Liver (tissue), 9 donors: ENCODE results near the gene NAA10. TPM values are rescaled to one million over a fixed set of nuclear protein-coding genes. Genes with fewer than 3 reads are reported as not detected.

ENCODE experiments used
- DNase-seq: peaks from one replicate; pipeline ENCODE4 v3.0.0-alpha.2; 2017; ENCODE audit warnings: low spot score
- H3K27ac ChIP-seq, 2 donors: one replicate each; pipeline ENCODE4 v1.7.0; 2013; ENCODE audit warnings: inconsistent platforms in 2 of 2, low read length in 2 of 2, control low read depth in 1 of 2, low read depth in 1 of 2, mild to moderate bottlenecking in 1 of 2
- H3K27me3 ChIP-seq, 4 donors: one replicate each; pipeline versions ENCODE4 v1.6.1 to v1.7.0; 2013; ENCODE audit warnings: low read length in 3 of 4, inconsistent platforms in 1 of 4, mild to moderate bottlenecking in 1 of 4, moderate library complexity in 1 of 4; ENCODE audit not compliant: control insufficient read depth in 4 of 4, insufficient read depth in 4 of 4
- H3K36me3 ChIP-seq, 4 donors: one replicate each; pipeline versions ENCODE4 v1.6.1 to v1.7.0; 2013; ENCODE audit warnings: low read length in 3 of 4, mild to moderate bottlenecking in 3 of 4, low read depth in 1 of 4, moderate library complexity in 1 of 4; ENCODE audit not compliant: control insufficient read depth in 4 of 4, insufficient read depth in 3 of 4
- H3K4me1 ChIP-seq, 4 donors: one replicate each; pipeline versions ENCODE4 v1.6.1 to v1.7.0; 2013; ENCODE audit warnings: low read length in 3 of 4, mild to moderate bottlenecking in 3 of 4, moderate library complexity in 1 of 4; ENCODE audit not compliant: control insufficient read depth in 4 of 4, insufficient read depth in 4 of 4
- H3K4me3 ChIP-seq, 3 donors: one replicate each; pipeline versions ENCODE4 v1.6.1 to v1.7.0; 2013; ENCODE audit warnings: low read length in 3 of 3, control low read depth in 1 of 3, low read depth in 1 of 3, mild to moderate bottlenecking in 1 of 3
- H3K9ac ChIP-seq, 2 donors: one replicate each; pipeline ENCODE4 v1.7.0; 2013; ENCODE audit warnings: low read length in 2 of 2, mild to moderate bottlenecking in 2 of 2, moderate library complexity in 2 of 2, control low read depth in 1 of 2, low read depth in 1 of 2
- H3K9me3 ChIP-seq, 4 donors: one replicate each; pipeline versions ENCODE4 v1.6.1 to v1.7.0; 2013; ENCODE audit warnings: low read length in 3 of 4; ENCODE audit not compliant: control insufficient read depth in 4 of 4
- ATF3 ChIP-seq: IDR thresholded peaks from 2 replicates; pipeline ENCODE4 v1.6.1; 2016; ENCODE audit warnings: antibody characterized with exemption
- CTCF ChIP-seq: fragments of 150-350 bp; IDR thresholded peaks from 2 replicates; pipeline ENCODE4 v1.5.1; 2017; ENCODE audit warnings: improper control_type of control experiment, low read depth, low read length; ENCODE audit not compliant: missing input control
- EGR1 ChIP-seq, 2 donors: IDR thresholded peaks; 2 replicates each; pipeline ENCODE4 v1.6.1; 2016 to 2018; ENCODE audit warnings: antibody characterized with exemption in 2 of 2, low read depth in 2 of 2
- FOXA1 ChIP-seq: IDR thresholded peaks from 2 replicates; pipeline ENCODE4 v1.6.1; 2016; ENCODE audit warnings: antibody characterized with exemption
- FOXA2 ChIP-seq: IDR thresholded peaks from 2 replicates; pipeline ENCODE4 v1.6.1; 2016; ENCODE audit warnings: antibody characterized with exemption
- HNF4G ChIP-seq: IDR thresholded peaks from 2 replicates; pipeline ENCODE4 v1.6.1; 2016; ENCODE audit warnings: antibody characterized with exemption
- JUND ChIP-seq, 2 donors: IDR thresholded peaks; 2 replicates each; pipeline ENCODE4 v1.6.1; 2016; ENCODE audit warnings: antibody characterized with exemption in 2 of 2
- NR2F2 ChIP-seq: IDR thresholded peaks from 2 replicates; pipeline ENCODE4 v1.6.1; 2016; ENCODE audit warnings: antibody characterized with exemption
- RAD21 ChIP-seq, 2 donors: IDR thresholded peaks; 2 replicates each; pipeline ENCODE4 v1.6.1; 2016; ENCODE audit warnings: antibody characterized with exemption in 2 of 2, mild to moderate bottlenecking in 2 of 2
- SP1 ChIP-seq: IDR thresholded peaks from 2 replicates; pipeline ENCODE4 v1.6.1; 2018; ENCODE audit warnings: antibody characterized with exemption, mild to moderate bottlenecking
- TAF1 ChIP-seq: conservative IDR thresholded peaks from 2 replicates; pipeline ENCODE4 v1.6.1; 2016; ENCODE audit warnings: antibody characterized with exemption, mild to moderate bottlenecking
- YY1 ChIP-seq: IDR thresholded peaks from 2 replicates; pipeline ENCODE4 v1.6.1; 2016; ENCODE audit warnings: antibody characterized with exemption, mild to moderate bottlenecking
- ZBTB33 ChIP-seq: IDR thresholded peaks from 2 replicates; pipeline ENCODE4 v1.6.1; 2016; ENCODE audit warnings: antibody characterized with exemption
- WGBS: extraction: QIAGEN DNeasy Blood & Tissue Kit; methylation state at CpG from one replicate; pipeline ENCODE4 v1.1.7; 2013; 5-methylcytosine and 5-hydroxymethylcytosine counted together
- polyA plus RNA-seq, 2 donors: library from polyadenylated mRNA; stranded (reverse) in 1 of 2; unstranded in 1 of 2; fragments of 200-250 nt in 1 of 2; fragments of >200 nt in 1 of 2; fragmentation: Nextera tagmentation in 1 of 2; extraction: Ambion mirVana in 1 of 2; gene quantifications; one replicate each; pipeline versions ENCODE4 v1.2.1 to v1.2.3, GENCODE V29; 2013 to 2015
- total RNA-seq, 2 donors: library from RNA; depleted of rRNA; stranded (reverse); fragments of >200 nt; gene quantifications; one replicate each; pipeline ENCODE4 v1.2.3, GENCODE V29; 2014
- TF ChIP-seq, protein P1 (sequence below): IDR thresholded peaks from 2 replicates; pipeline ENCODE4 v1.6.1; 2016; ENCODE audit warnings: antibody characterized with exemption, mild to moderate bottlenecking
- donor health status: healthy.
- donor health status: healthy.
- donor health status: healthy.
- donor health status: healthy.
- donor health status: healthy.

NAA10 gene
- total and polyA plus RNA-seq, 4 donors = 20.5 to 58.8 (median 44.4) TPM

- H3K9ac ChIP-seq = no peak overlapping the region
- DNase-seq = no peak
- TF ChIP-seq YY1 = no peak
- no peak for TF ChIP-seq NR2F2
- TF ChIP-seq JUND (IDR thresholded peaks at IDR 0.05) = no peak
- H3K9me3 ChIP-seq = no peaks in the 10 kb centered on the region
- no peak overlapping the region for H3K27ac ChIP-seq
- WGBS = 29% methylated on average over 13 of the region's 13 CpGs
- peaks cover 0 to 4% (median under 1%) of the 10 kb centered on the region in 4 donors for H3K27me3 ChIP-seq
- H3K36me3 ChIP-seq = no peaks in the 10 kb centered on the region
- peaks cover 0 to 2% (median 0%) of the 10 kb centered on the region in 4 donors for H3K4me1 ChIP-seq
- H3K4me3 ChIP-seq = no peak overlapping the region
Measured at GRCh38 chrX:153886915-153887314, 47.9 kb downstream of the NAA10 start.

DNA sequence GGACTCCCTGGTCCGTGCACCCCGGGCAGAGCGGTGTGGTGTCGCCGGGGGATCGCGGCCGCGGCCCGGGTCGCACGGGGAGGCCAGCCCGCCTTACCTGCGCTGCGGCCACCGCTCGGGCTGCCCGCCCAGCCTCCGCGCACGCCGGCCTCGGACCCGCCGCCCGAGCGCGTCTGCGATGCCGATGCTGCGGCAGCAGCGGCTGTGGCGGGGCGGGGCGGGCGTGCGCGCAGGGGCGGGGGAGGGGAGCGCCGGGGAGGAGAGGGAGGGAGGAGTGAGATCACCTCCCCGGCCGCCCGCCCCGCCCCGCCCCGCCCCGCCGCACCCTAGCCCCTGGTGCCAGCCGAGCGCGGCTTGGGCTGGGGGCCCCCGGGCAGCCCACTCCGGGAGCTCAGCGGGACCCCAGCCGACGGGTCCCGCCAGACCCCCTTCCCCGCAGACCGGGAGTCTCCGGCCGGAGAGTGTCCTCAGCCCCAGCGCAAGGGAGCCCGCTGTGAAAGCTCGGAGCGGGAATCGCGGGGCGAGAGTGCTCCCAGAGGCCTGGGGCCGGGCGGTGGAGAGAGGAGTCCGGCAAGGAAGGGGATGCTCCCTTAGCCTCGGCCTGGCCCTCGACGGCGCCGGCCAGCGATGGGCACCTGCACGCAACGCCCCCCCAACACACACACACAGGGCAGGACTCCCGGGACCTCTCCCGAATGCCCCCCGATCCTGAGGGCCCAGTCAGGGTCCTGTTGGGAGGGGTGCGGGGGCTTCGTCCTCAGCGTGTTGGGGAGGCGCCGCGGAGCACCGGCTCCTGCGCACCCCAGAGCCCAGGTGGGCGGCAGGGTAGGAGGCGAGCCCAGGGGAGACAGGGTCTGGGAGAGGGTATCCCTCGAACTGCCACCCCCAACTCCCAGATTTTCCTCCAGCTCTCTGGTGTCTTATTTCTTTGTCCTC, 48.6 kb downstream of the NAA10 start, which contains the start of gene L1CAM:
Gene L1CAM (minus strand): TSS at position 206 of the 936 bp plus-strand sequence. CDS start 10,337 bp downstream, outside the sequence.
- H3K4me3 ChIP-seq = no peak within 1 kb of the TSS
- DNase-seq = no peak
- peaks cover 0 to 3% (median 1%) of the 10 kb centered on the region in 4 donors for H3K27me3 ChIP-seq
- H3K4me1 ChIP-seq = peaks cover 0 to 2% (median 0%) of the 10 kb centered on the region in 4 donors
- H3K9ac ChIP-seq = no peak within 1 kb of the TSS
- WGBS = 4% methylated on average over 67 of the region's 94 CpGs
- no peak within 1 kb of the TSS for H3K27ac ChIP-seq
- no peaks in the 10 kb centered on the region for H3K36me3 ChIP-seq
- H3K9me3 ChIP-seq = no peaks in the 10 kb centered on the region
- TF ChIP-seq ZBTB33 (no peak), NR2F2 (no peak), FOXA1 (no peak), HNF4G (no peak), SP1 (no peak), EGR1 (IDR thresholded peaks at IDR 0.05; ENCODE audit: low read depth in 2 of 2) (no peak), RAD21 (IDR thresholded peaks at IDR 0.05) (no peak), JUND (IDR thresholded peaks at IDR 0.05) (no peak), YY1 (no peak), CTCF (no peak), ATF3 (no peak)

DNA sequence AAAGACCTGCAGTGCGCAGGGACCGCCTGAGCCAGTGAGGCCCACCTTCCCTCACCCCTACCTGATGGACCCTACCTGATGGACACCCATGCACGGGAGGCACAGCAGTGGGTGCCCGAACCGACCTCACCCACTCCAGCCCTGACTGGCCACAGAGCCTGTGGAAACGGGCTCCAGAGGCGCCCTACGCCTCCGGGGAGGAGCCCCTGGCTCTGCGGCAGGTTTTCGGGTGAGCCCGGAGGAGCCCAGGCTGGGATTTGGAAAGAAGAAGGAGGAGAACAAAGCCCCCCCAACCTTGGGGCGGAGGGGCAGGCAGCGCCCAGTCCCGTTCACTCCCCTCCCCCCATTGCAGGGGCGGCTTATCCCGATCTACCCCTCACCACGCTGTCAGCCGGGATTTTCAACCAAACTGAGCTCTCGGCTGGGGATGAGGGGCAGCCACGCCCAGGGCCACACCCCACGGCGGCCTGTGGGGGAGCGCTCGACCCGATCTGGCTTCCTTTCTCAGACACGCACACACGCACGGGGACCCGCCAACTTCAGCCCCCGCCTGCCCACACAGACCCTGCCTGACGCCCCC, 49.5 kb downstream of the NAA10 start:
- 6% methylated on average over 32 of the region's 32 CpGs for WGBS
- Histone ChIP-seq H3K9ac (no peak overlapping the region), H3K4me3 (no peak overlapping the region), H3K27me3 (peaks cover 0 to 5% (median 0%) of the 10 kb centered on the region in 4 donors), H3K9me3 (no peaks in the 10 kb centered on the region), H3K4me1 (peaks cover 0 to 2% (median 0%) of the 10 kb centered on the region in 4 donors), H3K27ac (no peak overlapping the region), H3K36me3 (no peaks in the 10 kb centered on the region)
- DNase-seq = no peak
- TF ChIP-seq YY1 = no peak
- TF ChIP-seq, protein P1, sequence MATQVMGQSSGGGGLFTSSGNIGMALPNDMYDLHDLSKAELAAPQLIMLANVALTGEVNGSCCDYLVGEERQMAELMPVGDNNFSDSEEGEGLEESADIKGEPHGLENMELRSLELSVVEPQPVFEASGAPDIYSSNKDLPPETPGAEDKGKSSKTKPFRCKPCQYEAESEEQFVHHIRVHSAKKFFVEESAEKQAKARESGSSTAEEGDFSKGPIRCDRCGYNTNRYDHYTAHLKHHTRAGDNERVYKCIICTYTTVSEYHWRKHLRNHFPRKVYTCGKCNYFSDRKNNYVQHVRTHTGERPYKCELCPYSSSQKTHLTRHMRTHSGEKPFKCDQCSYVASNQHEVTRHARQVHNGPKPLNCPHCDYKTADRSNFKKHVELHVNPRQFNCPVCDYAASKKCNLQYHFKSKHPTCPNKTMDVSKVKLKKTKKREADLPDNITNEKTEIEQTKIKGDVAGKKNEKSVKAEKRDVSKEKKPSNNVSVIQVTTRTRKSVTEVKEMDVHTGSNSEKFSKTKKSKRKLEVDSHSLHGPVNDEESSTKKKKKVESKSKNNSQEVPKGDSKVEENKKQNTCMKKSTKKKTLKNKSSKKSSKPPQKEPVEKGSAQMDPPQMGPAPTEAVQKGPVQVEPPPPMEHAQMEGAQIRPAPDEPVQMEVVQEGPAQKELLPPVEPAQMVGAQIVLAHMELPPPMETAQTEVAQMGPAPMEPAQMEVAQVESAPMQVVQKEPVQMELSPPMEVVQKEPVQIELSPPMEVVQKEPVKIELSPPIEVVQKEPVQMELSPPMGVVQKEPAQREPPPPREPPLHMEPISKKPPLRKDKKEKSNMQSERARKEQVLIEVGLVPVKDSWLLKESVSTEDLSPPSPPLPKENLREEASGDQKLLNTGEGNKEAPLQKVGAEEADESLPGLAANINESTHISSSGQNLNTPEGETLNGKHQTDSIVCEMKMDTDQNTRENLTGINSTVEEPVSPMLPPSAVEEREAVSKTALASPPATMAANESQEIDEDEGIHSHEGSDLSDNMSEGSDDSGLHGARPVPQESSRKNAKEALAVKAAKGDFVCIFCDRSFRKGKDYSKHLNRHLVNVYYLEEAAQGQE = no peak
- no peak for TF ChIP-seq NR2F2
- no peak for TF ChIP-seq JUND (IDR thresholded peaks at IDR 0.05)
- no peak for TF ChIP-seq ATF3
- TF ChIP-seq FOXA2 = no peak
- TF ChIP-seq CTCF = no peak
- no peak for TF ChIP-seq TAF1
